NCI-H1436 treated with DMSO at 0.1 percent for 48 hours (cell line): ENCODE results near the gene JPT2.
"Not testable (repeated sequence)": the region's sequence is repeated elsewhere in the genome, so short reads cannot be mapped to it uniquely, and the experiment has no call there.

Source experiments
- DNase-seq: peaks from one replicate; lab custom pipeline; 2025; lab: John Stamatoyannopoulos, UW

The JPT2 gene

GRCh38 chr16:1707193-1707790 is 29.2 kb downstream of the JPT2 start:
- no peak for DNase-seq

DNA sequence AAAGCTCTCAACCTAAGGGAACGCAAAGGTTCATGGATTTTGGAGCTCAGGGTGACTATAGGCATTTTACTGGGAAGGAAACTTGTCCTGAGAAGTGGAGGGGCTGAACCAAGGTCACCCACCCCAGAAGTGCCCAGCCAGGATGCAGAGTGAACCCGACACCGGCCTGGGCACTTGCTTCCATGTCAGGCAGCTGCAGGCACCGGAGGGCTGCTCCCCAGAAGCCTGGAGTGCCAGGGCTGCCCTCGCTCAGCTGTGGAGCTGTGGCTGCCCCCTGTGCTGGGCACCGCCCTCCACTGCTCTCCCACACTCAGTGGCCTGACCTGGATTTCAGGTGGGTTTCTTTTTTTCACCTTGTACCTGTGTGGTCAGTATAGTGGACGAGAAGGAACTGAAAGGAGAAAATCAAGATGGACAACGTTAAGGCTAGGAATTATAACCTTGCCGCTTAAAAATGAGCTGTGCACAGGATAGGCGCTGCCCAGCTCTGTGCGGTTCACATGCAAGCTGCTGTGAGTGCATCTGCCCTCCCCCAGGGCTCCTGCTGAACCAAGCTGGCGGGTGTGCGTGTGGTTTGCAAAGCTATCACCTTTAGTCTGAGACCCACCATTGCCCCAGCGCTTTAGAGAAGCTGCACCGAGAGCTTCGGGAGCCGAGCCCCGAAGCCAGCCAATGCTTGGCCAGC is 30.1 kb downstream of the JPT2 start:
- no peak for DNase-seq

DNA sequence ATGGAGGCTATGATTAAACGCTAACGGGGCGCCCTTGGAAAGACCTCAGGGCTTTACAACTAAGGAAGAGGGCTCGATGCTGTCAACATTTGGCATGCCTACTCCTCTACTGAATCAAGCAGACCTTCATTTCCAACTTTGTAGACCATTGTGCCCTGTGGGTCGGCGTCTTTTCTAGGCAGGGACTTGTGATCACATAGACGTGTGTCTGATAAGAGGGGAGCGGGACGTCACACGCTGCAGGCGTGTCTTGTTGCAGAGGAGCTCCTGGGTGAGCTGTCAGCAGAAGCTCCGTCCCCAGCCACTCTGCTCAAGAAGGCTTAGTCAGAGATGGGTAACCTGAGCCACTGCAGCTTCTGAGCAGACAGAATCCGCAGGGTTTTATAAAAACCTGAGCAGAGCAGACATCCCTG is 30.7 kb downstream of the JPT2 start:
- no peak for DNase-seq

DNA sequence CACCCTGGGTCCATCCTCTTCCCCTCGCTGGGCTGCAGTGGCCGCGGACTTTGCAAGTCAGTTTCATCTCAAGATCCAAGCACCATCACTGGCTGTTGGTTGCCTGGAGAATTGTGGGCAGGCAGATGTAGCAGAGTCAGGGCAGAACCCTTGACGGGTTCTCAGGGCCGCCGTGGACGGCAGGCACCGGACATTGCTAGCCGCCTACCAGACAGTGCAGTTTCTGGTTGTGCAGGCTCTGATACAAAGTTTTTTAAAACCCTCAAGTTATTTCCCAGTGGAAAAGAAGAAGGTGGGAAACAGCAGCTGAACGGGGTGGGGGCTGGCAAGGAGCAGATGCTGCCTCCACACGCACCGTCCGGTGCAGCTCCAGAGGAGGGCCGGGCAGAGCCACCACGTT is 31.3 kb downstream of the JPT2 start:
- no peak for DNase-seq

GRCh38 chr16:1710811-1711507 is 32.9 kb downstream of the JPT2 start:
- no peak for DNase-seq

- DNase-seq, result no peak
These were observed 34.7 kb downstream of the JPT2 start for GRCh38 chr16:1712791-1713261.

- DNase-seq, result no peak
These were observed 35.3 kb downstream of the JPT2 start for GRCh38 chr16:1713331-1713730.

DNA sequence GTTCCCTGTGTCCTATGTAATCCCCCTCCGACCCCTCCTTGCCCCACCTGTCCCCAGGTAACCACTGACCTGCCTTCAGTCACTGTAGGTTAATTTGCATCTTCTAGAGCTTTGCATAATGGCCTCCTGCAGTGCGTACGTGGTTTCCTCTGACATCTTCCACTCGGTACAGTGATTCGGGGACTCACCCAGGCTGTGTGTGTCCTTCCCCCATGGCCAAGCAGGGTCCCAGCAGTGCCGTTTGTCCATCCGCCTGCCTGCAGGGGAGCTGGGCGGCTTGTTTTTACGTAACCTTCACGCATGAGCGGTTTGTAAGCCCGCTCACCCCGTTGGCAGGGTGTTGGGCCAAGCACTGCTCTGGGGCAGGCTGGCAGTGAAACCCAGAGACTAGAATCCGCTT is 35.9 kb downstream of the JPT2 start:
- DNase-seq, result no peak

DNA sequence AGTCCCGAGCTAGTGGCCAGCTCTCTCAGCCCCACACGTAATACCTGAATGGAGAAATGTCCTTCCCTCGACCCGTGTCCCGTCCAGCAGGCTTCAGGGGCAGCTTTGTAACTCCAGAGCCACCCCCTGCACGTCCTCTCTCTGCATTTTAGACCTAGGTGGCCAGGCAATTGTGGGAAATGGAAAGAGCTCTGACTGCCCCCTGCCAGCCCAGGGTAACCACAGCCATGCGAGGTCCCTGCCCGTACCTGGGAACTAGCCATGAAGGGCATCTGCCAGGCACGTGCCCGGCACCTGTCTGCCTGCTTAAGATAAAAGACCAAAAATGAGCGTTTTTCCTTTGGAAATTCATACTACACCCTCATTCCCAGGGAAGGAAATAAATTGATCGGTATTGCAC is 37.1 kb downstream of the JPT2 start:
- DNase-seq, result no peak

- DNase-seq, result not testable (repeated sequence)
These were observed 40.2 kb downstream of the JPT2 start for GRCh38 chr16:1718236-1718635.

DNA sequence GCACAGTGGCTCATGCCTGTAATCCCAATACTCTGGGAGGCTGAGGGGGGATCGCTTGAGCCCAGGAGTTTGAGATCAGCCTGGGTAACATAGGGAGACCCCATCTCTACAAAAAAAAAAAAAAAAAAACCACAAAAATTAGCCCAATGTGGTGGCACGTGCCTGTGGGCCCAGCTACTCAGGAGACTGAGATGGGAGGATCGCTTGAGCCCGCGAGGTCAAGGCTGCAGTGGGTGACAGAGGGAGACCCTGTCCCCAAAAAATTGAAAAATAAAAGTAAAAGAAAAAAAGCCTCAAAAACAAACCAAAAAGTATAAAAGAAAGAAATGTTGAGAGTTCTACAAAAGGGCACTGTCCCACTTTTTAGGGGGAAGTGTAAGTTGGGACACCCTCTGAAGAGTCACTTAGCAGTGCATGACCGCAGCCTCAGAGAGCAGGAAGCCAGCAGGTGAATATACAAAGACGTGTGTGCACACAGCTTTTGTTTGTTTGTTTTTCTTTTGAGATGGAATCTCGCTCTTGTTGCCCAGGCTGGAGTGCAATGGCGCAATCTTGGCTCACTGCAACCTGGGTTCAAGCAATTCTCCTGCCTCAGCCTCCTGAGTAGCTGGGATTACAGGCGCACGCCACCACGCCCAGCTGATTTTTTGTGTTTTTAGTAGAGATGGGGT is 41.6 kb downstream of the JPT2 start:
- not testable (repeated sequence) for DNase-seq

DNA sequence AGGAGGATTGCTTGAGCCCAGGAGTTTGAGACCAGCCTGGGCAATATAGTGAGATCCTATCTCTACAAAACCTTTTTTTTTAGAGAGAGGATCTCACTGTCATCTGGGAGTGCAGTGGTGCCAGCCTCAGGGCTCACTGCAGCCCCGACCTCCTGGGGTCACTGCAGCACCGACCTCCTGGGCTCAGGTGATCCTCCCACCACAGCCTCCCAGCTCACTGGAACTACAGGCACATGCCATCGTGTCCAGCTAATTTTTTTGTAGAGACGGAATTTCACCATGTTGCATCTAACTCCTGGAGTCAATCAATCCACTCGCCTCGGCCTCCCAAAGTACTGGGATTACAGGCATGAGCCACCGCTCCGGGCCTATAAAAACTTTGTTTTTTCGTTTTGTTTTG is 43.3 kb downstream of the JPT2 start:
- no peak for DNase-seq

GRCh38 chr16:1723450-1724147 is 45.5 kb downstream of the JPT2 start:
- no peak for DNase-seq

DNA sequence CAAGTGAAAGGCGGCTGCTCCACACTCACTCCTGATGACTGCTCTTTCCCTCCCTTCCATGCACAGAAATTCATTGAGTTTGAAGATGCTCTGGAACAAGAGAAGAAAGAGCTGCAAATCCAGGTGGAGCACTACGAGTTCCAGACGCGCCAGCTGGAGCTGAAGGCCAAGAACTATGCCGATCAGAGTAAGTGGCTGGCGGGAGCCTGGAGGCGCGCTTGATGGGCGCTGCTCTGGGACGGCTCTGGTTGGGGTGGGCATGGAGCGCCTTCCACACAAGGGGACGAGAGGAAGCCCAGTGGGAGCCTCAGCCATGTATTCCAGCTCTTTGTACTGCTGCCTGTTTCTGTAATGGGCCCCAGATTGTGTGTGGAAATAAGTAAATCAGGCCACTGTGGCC is 46.4 kb downstream of the JPT2 start:
- DNase-seq, result no peak

GRCh38 chr16:1726661-1727502 is 48.8 kb downstream of the JPT2 start:
- DNase-seq, result no peak

DNA sequence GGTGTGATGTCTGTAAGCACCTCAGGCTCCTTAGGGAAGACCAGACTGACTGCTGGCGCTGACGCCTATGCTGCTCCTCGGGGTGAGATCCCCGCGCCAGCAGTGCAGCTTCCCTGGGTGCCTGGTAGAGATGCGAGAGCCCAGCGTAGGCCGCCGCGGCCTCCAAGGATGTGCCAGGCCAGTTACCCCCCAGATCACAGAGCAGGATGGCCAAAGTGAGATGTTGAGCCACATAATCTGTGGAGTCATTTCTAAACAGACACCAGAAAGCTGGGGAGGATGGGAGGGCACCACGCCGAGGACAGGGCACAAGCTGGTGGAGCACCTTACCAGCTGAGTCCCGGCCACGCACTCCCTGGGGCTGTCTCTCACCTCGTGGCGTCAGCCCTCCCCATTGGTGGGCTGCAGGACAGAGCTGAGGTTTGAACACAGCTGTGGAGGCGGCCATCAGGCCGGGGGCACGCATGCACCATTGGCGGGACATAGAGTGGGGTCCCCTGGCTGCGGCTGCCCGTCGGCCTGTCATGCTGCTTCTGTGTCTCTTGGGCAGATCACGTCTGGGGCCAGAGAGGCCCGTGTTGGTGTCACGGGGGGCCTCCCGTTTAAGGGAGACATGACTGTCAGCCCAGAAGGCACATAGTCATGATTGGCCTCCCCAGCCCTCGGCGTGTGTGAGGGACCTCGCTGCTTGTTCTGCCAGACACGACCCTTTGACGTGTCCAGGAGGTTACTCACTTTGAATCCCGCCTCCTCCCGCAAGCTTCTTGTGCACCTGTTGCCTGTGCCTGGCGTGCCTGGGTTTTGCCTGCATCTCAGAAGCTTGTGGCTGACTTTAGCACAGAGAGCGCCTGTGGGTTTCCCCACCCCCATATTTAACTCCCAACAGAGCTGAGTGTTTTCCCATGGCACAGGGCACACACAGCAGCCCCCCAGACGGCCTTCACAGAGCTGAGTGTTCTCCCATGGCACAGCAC is 49.9 kb downstream of the JPT2 start:
- DNase-seq, result no peak

DNA sequence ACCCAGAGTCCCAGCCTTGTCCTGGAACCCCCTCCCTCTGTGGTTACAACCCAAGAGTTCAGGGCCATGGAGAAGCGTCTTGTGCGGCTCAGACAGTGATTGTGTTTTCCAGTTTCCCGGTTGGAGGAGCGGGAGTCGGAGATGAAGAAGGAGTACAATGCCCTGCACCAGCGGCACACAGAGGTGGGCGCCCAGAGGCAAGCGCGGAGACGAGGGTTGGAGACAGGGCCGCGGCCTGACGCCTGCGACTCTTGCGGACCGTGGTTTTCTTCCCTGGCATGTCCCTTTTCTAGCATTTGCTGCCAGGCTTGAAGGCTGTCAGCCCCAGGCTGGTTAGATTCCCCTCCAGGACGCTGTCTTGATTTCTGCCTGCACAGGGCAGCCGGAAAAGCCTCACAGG is 50.9 kb downstream of the JPT2 start:
- no peak for DNase-seq

GRCh38 chr16:1729445-1729844 is 51.4 kb downstream of the JPT2 start:
- no peak for DNase-seq

DNA sequence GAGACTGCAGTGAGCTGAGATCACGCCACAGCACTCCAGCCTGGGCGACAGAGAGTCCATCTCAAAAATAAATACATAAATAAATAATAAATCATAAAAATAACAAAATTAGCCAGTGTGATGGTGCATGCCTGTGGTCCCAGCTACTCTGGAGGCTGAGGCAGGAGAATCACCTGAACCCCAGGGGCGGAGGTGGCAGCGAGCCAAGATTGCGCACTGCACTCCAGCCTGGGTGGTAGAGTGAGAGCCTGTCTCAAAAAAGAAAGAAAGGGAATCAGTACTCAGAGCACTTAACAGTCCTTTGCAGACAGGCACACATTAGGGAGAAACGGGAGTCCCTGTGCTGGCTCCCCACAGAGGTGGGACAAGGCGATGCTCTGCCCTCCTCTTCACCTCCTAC is 53.0 kb downstream of the JPT2 start:
- DNase-seq, result no peak

GRCh38 chr16:1731603-1732002 is 53.5 kb downstream of the JPT2 start:
- no peak for DNase-seq
